Activated CD8-positive, alpha-beta memory T cell treated with anti-CD3 and anti-CD28 coated beads, Interleukin-2, amount 50 U/mL, for 1 hour (primary cell): Measurements from ENCODE around the gene OR7E24.
"Not testable (repeated sequence)": the region's sequence is repeated elsewhere in the genome, so short reads cannot be mapped to it uniquely, and the experiment has no call there.

Experiments
- DNase-seq: peaks from one replicate; pipeline ENCODE4 v3.0.0-alpha.2; 2020; ENCODE audit errors: extremely low read depth

The OR7E24 gene

DNA sequence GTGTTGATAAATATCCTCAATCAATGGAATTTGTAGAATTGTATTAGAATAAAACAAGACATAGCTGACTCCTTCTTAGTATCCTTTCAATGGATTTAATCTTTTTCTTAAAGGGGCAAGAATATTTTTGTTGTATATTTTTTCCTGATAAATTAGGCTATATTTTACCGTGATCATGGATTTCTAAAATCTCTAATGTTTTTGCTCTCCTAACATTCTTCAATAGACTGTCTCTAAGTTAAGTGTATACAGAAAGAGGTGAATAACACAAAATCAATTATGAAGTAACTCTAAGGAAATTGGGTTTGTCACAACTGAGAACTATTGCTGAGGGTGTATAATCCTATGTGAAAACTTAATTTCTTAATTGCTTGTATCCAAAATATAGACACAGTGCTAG, at the start of gene OR7E24:
TSS of gene OR7E24 (plus strand) at position 301 of the 400 bp plus-strand sequence. CDS start 114 bp downstream, outside the sequence.
- no peak for DNase-seq

DNA sequence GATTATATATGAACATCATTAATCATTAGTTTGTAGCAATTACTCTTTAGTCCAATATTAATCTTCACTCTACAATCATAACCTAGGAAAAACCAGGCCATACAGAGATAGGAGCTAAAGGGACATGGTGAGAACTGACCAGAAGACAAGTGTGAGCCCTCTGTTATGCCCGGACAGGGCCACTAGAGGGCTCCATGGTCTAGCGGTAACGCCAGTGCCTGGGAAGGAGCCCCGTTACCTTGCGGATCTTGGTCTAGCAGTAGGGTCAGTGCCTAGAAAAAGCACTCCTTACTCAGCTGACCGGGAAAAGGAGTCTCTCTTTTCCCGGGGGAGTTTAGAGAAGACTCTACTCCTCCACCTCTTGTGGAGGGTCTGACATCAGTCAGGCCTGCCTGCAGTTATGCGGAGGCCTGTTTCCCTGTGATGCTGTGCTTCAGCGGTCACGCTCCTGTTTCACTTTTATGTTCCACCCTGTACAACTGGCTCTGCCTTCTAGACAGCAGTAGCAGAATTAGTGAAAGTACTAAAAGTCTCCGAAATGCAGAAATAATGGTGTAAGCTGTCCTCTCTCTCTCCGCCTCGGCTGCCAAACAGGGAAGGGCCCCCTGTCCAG, 45.1 kb upstream of the OR7E24 start:
- peak; percentile 20 for DNase-seq

DNA sequence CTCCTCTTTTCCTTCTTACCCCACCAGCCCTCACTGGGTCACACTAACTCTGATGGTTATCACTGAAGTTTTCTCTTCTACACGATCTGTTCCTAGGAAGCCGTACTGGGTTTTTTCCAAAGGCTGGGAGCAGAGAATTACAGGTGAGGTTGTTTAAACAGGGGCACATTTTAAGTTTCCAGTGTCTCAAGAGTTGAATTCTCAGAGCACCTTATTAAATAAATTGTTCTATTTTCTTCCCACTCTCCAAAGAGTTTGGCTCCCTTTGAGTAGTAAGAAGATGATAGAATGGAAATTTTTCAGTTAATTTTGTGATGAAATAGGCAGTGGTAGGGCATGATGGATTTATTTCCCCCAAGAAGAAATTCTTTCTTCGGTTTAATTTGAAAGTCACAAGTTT, 31.2 kb upstream of the OR7E24 start, which contains the start of gene OR7D4:
TSS of gene OR7D4 (minus strand) at position 101 of the 400 bp plus-strand sequence. CDS start 4,752 bp downstream, outside the sequence.
- DNase-seq, result no peak

DNA sequence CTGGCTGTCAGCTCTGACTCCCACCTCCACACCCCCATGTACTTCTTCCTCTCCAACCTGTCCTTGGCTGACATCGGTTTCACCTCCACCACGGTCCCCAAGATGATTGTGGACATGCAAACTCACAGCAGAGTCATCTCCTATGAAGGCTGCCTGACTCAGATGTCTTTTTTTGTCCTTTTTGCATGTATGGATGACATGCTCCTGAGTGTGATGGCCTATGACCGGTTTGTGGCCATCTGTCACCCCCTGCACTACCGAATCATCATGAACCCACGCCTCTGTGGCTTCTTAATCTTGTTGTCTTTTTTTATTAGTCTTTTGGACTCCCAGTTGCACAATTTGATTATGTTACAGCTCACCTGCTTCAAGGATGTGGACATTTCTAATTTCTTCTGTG, 506 bp downstream of the OR7E24 start:
- DNase-seq, result no peak

DNA sequence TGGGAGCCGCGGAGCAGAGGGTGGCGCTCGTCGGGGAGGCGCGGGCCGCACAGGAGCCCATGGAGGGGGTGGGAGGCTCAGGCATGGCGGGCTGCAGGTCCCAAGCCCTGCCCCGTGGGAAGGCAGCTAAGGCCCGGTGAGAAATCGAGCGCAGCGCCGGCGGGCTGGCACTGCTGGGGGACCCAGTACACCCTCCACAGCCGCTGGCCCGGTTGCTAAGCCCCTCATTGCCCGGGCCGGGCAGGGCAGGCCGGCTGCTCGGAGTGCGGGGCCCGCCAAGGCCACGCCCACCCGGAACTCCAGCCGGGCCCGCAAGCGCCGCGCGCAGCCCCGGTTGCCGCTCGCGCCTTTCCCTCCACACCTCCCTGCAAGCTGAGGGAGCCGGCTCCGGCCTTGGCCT, 32.8 kb downstream of the OR7E24 start:
- DNase-seq, result not testable (repeated sequence)

DNA sequence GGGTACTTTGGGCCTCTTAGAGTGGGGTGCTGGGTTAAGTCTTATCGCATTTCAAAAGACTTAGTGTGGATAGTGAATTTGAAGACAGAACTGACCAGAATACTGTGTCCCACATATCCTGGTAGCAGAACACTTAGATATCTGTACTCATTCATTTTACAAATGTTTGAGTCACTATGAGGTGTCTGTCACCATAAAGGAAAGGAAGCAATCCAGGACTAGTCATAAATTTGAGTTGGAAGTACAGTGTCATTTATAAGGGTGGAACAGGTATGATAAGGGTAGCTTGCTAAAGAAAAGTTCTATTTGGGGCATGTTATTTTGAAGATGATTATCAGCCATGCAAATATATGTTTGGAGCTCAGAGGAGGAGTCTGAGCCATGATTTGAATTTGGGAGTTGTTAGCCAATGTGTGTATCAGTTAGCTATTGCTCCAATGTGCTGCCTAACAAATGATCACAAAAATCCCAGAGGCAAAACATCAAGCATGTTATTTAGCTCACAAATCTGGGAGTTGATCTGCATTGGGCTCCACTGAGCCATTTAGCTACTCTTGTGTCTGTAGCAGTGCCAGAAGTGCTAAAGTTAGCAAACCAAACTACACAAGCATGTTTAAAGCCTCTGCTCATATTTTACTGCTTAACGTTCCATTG, 38.6 kb downstream of the OR7E24 start:
- DNase-seq, result no peak

DNA sequence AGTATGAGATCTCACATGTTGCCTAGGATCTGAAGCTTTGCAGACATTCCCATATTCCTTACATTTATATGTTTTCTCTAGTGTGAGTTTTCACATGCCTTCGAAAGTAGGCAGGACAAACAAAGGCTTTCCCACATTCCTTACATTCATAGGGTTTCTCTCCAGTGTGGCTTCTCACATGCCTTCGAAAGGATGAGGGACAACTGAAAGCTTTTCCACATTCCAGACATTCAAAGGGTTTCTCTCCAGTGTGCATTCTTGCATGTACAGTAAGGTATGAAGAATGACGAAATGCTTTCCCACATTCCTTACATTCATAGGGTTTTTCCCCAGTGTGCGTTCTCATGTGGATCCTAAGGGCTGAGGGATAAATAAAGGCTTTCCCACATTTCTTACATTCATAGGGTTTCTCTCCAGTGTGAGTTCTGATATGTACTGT, 44.7 kb downstream of the OR7E24 start:
- DNase-seq, result no peak

DNA sequence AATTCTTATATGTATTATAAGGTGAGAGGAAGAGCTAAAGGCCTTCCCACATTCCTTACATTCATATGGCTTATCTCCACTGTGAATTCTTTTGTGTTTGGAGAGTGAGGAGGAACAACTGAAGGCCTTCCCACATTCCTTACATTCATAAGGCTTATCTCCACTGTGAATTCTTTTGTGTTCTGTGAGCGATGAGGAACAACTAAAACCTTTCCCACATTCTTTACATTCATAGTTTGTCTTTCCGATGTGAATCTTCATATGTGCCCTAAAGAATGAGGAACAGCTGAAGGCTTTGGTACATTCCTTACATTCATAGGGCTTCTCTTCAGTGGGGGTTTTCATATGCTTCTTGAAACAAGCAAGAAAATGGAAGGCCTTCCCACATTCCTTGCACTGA, 45.6 kb downstream of the OR7E24 start:
- DNase-seq, result no peak
